Liver (tissue), 9 donors: ENCODE data around the gene COG7. TPM values are rescaled to one million over a fixed set of nuclear protein-coding genes. Genes with fewer than 3 reads are reported as not detected.

ENCODE experiments used
- DNase-seq: peaks from one replicate; pipeline ENCODE4 v3.0.0-alpha.2; 2017; ENCODE audit warnings: low spot score
- H3K27ac ChIP-seq, 2 donors: one replicate each; pipeline ENCODE4 v1.7.0; 2013; ENCODE audit warnings: inconsistent platforms in 2 of 2, low read length in 2 of 2, control low read depth in 1 of 2, low read depth in 1 of 2, mild to moderate bottlenecking in 1 of 2
- H3K27me3 ChIP-seq, 4 donors: one replicate each; pipeline versions ENCODE4 v1.6.1 to v1.7.0; 2013; ENCODE audit warnings: low read length in 3 of 4, inconsistent platforms in 1 of 4, mild to moderate bottlenecking in 1 of 4, moderate library complexity in 1 of 4; ENCODE audit not compliant: control insufficient read depth in 4 of 4, insufficient read depth in 4 of 4
- H3K36me3 ChIP-seq, 4 donors: one replicate each; pipeline versions ENCODE4 v1.6.1 to v1.7.0; 2013; ENCODE audit warnings: low read length in 3 of 4, mild to moderate bottlenecking in 3 of 4, low read depth in 1 of 4, moderate library complexity in 1 of 4; ENCODE audit not compliant: control insufficient read depth in 4 of 4, insufficient read depth in 3 of 4
- H3K4me1 ChIP-seq, 4 donors: one replicate each; pipeline versions ENCODE4 v1.6.1 to v1.7.0; 2013; ENCODE audit warnings: low read length in 3 of 4, mild to moderate bottlenecking in 3 of 4, moderate library complexity in 1 of 4; ENCODE audit not compliant: control insufficient read depth in 4 of 4, insufficient read depth in 4 of 4
- H3K4me3 ChIP-seq, 3 donors: one replicate each; pipeline versions ENCODE4 v1.6.1 to v1.7.0; 2013; ENCODE audit warnings: low read length in 3 of 3, control low read depth in 1 of 3, low read depth in 1 of 3, mild to moderate bottlenecking in 1 of 3
- H3K9ac ChIP-seq, 2 donors: one replicate each; pipeline ENCODE4 v1.7.0; 2013; ENCODE audit warnings: low read length in 2 of 2, mild to moderate bottlenecking in 2 of 2, moderate library complexity in 2 of 2, control low read depth in 1 of 2, low read depth in 1 of 2
- H3K9me3 ChIP-seq, 4 donors: one replicate each; pipeline versions ENCODE4 v1.6.1 to v1.7.0; 2013; ENCODE audit warnings: low read length in 3 of 4; ENCODE audit not compliant: control insufficient read depth in 4 of 4
- ATF3 ChIP-seq: IDR thresholded peaks from 2 replicates; pipeline ENCODE4 v1.6.1; 2016; ENCODE audit warnings: antibody characterized with exemption
- CTCF ChIP-seq: fragments of 150-350 bp; IDR thresholded peaks from 2 replicates; pipeline ENCODE4 v1.5.1; 2017; ENCODE audit warnings: improper control_type of control experiment, low read depth, low read length; ENCODE audit not compliant: missing input control
- EGR1 ChIP-seq, 2 donors: IDR thresholded peaks; 2 replicates each; pipeline ENCODE4 v1.6.1; 2016 to 2018; ENCODE audit warnings: antibody characterized with exemption in 2 of 2, low read depth in 2 of 2
- FOXA1 ChIP-seq: IDR thresholded peaks from 2 replicates; pipeline ENCODE4 v1.6.1; 2016; ENCODE audit warnings: antibody characterized with exemption
- FOXA2 ChIP-seq: IDR thresholded peaks from 2 replicates; pipeline ENCODE4 v1.6.1; 2016; ENCODE audit warnings: antibody characterized with exemption
- GABPA ChIP-seq, 2 donors: IDR thresholded peaks in 1 of 2; conservative IDR thresholded peaks in 1 of 2; 2 replicates each; pipeline ENCODE4 v1.6.1; 2016; ENCODE audit warnings: antibody characterized with exemption in 2 of 2, mild to moderate bottlenecking in 1 of 2, moderate library complexity in 1 of 2
- HNF4A ChIP-seq, 2 donors: conservative IDR thresholded peaks; 2 replicates each; pipeline ENCODE4 v1.6.1; 2016; ENCODE audit warnings: antibody characterized with exemption in 2 of 2, mild to moderate bottlenecking in 2 of 2
- HNF4G ChIP-seq: IDR thresholded peaks from 2 replicates; pipeline ENCODE4 v1.6.1; 2016; ENCODE audit warnings: antibody characterized with exemption
- JUND ChIP-seq, 2 donors: IDR thresholded peaks; 2 replicates each; pipeline ENCODE4 v1.6.1; 2016; ENCODE audit warnings: antibody characterized with exemption in 2 of 2
- NR2F2 ChIP-seq: IDR thresholded peaks from 2 replicates; pipeline ENCODE4 v1.6.1; 2016; ENCODE audit warnings: antibody characterized with exemption
- RAD21 ChIP-seq, 2 donors: IDR thresholded peaks; 2 replicates each; pipeline ENCODE4 v1.6.1; 2016; ENCODE audit warnings: antibody characterized with exemption in 2 of 2, mild to moderate bottlenecking in 2 of 2
- REST ChIP-seq: IDR thresholded peaks from 2 replicates; pipeline ENCODE4 v1.6.1; 2016; ENCODE audit warnings: antibody characterized with exemption, mild to moderate bottlenecking
- RXRA ChIP-seq, 2 donors: IDR thresholded peaks; 2 replicates each; pipeline ENCODE4 v1.6.1; 2017 to 2018; ENCODE audit warnings: antibody characterized with exemption in 2 of 2, mild to moderate bottlenecking in 1 of 2
- SP1 ChIP-seq: IDR thresholded peaks from 2 replicates; pipeline ENCODE4 v1.6.1; 2018; ENCODE audit warnings: antibody characterized with exemption, mild to moderate bottlenecking
- TAF1 ChIP-seq: conservative IDR thresholded peaks from 2 replicates; pipeline ENCODE4 v1.6.1; 2016; ENCODE audit warnings: antibody characterized with exemption, mild to moderate bottlenecking
- YY1 ChIP-seq: IDR thresholded peaks from 2 replicates; pipeline ENCODE4 v1.6.1; 2016; ENCODE audit warnings: antibody characterized with exemption, mild to moderate bottlenecking
- WGBS: extraction: QIAGEN DNeasy Blood & Tissue Kit; methylation state at CpG from one replicate; pipeline ENCODE4 v1.1.7; 2013; 5-methylcytosine and 5-hydroxymethylcytosine counted together
- polyA plus RNA-seq, 2 donors: library from polyadenylated mRNA; stranded (reverse) in 1 of 2; unstranded in 1 of 2; fragments of 200-250 nt in 1 of 2; fragments of >200 nt in 1 of 2; fragmentation: Nextera tagmentation in 1 of 2; extraction: Ambion mirVana in 1 of 2; gene quantifications; one replicate each; pipeline versions ENCODE4 v1.2.1 to v1.2.3, GENCODE V29; 2013 to 2015
- total RNA-seq, 2 donors: library from RNA; depleted of rRNA; stranded (reverse); fragments of >200 nt; gene quantifications; one replicate each; pipeline ENCODE4 v1.2.3, GENCODE V29; 2014
- TF ChIP-seq, protein P1 (sequence below): IDR thresholded peaks from 2 replicates; pipeline ENCODE4 v1.6.1; 2016; ENCODE audit warnings: antibody characterized with exemption
- TF ChIP-seq, protein P2 (sequence below): IDR thresholded peaks from 2 replicates; pipeline ENCODE4 v1.6.1; 2016; ENCODE audit warnings: antibody characterized with exemption
- donor health status: healthy.
- donor health status: healthy.
- donor health status: healthy.
- donor health status: healthy.
- donor health status: healthy.

Gene COG7
- total and polyA plus RNA-seq, 4 donors = 5.1 to 11.4 (median 6.6) TPM

DNA sequence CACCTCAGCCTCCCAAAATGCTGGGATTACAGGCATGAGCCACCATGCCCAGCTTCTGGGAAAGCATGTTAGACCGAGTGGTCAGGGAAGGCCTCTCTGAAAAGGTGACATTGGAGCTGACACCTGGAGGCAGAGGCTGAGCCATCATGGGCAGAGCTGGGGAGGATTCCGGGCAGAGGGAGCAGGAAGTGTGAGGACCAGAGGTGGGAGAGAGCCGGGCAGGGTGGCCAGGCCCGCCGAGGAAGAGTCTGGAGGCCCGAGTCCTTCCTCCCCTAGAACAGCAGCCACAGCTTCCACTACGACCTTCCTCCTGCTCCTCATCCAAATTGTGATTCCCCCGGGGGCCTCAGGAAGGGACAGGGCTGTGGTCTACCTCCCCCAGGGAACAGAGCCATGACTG, 74.7 kb downstream of the COG7 start (continued):
- TF ChIP-seq REST = no peak

DNA sequence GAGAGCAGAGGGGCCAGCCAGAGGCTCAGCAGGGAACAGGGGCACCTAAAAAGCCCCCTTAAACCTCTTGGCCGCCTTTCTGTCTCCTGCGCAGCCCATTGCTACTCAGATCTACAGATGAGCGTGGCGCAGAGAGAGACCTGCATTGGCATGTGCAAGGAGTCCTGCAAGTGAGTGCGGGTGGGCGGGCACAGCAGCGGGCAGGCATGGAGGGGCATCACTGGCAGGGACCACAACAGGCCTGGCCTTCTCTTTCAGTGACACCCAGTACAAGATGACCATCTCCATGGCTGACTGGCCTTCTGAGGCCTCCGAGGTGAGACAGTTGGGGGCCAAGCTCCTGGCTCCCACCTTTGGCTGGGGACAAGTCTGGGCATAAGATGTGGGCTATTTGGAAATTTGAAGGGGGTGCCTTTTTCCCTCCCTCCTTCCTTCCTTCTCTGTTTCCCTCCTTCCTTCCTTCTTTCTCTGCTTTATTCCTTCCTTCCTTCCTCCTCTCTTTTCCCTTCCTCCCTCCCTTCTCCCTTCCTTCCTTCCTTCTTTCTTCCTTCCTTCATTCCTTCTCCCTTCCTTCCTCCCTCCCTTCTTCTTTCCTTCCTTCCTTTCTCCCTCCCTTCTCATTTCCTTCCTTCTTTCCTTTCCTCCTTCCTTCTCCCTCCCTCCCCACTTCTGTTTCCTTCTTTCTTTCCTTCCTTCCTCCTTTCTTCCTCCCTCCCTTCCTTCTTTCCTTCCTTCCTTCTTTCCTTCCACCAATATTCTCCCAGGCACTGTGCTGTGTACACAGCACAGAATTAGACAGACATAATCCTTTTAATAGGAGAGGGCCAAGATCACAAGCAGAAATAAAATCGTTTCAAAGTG, 75.7 kb downstream of the COG7 start:
- H3K27me3 ChIP-seq = peaks cover 0 to 3% (median 1%) of the 10 kb centered on the region in 4 donors
- 89% methylated on average over 9 of the region's 9 CpGs for WGBS
- H3K4me3 ChIP-seq = no peak overlapping the region
- no peak for DNase-seq
- no peaks in the 10 kb centered on the region for H3K4me1 ChIP-seq
- no peak overlapping the region for H3K9ac ChIP-seq
- TF ChIP-seq ATF3 (no peak), FOXA1 (no peak), SP1 (no peak)
- TF ChIP-seq, protein P1, sequence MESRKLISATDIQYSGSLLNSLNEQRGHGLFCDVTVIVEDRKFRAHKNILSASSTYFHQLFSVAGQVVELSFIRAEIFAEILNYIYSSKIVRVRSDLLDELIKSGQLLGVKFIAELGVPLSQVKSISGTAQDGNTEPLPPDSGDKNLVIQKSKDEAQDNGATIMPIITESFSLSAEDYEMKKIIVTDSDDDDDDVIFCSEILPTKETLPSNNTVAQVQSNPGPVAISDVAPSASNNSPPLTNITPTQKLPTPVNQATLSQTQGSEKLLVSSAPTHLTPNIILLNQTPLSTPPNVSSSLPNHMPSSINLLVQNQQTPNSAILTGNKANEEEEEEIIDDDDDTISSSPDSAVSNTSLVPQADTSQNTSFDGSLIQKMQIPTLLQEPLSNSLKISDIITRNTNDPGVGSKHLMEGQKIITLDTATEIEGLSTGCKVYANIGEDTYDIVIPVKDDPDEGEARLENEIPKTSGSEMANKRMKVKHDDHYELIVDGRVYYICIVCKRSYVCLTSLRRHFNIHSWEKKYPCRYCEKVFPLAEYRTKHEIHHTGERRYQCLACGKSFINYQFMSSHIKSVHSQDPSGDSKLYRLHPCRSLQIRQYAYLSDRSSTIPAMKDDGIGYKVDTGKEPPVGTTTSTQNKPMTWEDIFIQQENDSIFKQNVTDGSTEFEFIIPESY = no peak
- H3K36me3 ChIP-seq = no peaks in the 10 kb centered on the region
- no peaks in the 10 kb centered on the region for H3K9me3 ChIP-seq
- H3K27ac ChIP-seq = no peak overlapping the region

- WGBS = 87% methylated on average over 7 of the region's 7 CpGs
- no peak overlapping the region for H3K4me3 ChIP-seq
- no peak overlapping the region for H3K27ac ChIP-seq
- no peaks in the 10 kb centered on the region for H3K36me3 ChIP-seq
- H3K27me3 ChIP-seq = peaks cover 0 to 3% (median 1%) of the 10 kb centered on the region in 4 donors
- H3K9ac ChIP-seq = no peak overlapping the region
- TF ChIP-seq CTCF = no peak
- TF ChIP-seq FOXA2 = no peak
- no peak for TF ChIP-seq YY1
- TF ChIP-seq GABPA (IDR thresholded peaks at IDR 0.05 in 1 of 2, conservative IDR thresholded peaks at IDR 0.05 in 1 of 2) = no peak
- no peak for TF ChIP-seq SP1
- TF ChIP-seq, protein P2, sequence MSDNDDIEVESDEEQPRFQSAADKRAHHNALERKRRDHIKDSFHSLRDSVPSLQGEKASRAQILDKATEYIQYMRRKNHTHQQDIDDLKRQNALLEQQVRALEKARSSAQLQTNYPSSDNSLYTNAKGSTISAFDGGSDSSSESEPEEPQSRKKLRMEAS = no peak
- no peak for TF ChIP-seq HNF4G
- TF ChIP-seq NR2F2 = no peak
- TF ChIP-seq HNF4A (conservative IDR thresholded peaks at IDR 0.05) = no peak
- no peak for TF ChIP-seq RXRA (IDR thresholded peaks at IDR 0.05)
- TF ChIP-seq ATF3 = no peak
- no peak for TF ChIP-seq REST
- TF ChIP-seq EGR1 (IDR thresholded peaks at IDR 0.05; ENCODE audit: low read depth in 2 of 2) = no peak
- TF ChIP-seq JUND (IDR thresholded peaks at IDR 0.05) = no peak
- no peak for TF ChIP-seq FOXA1
- no peak for TF ChIP-seq TAF1
- TF ChIP-seq RAD21 (IDR thresholded peaks at IDR 0.05) = no peak
- no peaks in the 10 kb centered on the region for H3K9me3 ChIP-seq
- no peak for DNase-seq
- no peaks in the 10 kb centered on the region for H3K4me1 ChIP-seq
Observed at GRCh38 chr16:23375643-23376042, 77.3 kb downstream of the COG7 start.
